Urothelium cell line (cell line): ENCODE data around the gene NOTCH3.
A peak's percentile ranks its signal among the peaks of the same experiment; 100 is the strongest.

Experiments
- DNase-seq: peaks from one replicate; pipeline ENCODE4 v3.0.0; 2011; ENCODE audit warnings: low spot score, mixed read lengths
- FAIRE-seq: peaks from 2 replicates; lab custom pipeline; 2011; peaks lifted over from hg19 to GRCh38; lab: Jason Lieb, UNC

Gene NOTCH3

GRCh38 chr19:15200553-15201364 is at the start of gene NOTCH3:
Gene NOTCH3 (minus strand): TSS chr19:15200995. CDS start chr19:15200905, 90 bp downstream.
- FAIRE-seq (no peak), DNase-seq (peak; percentile 65)

GRCh38 chr19:15250640-15250993 is 49.8 kb upstream of the NOTCH3 start:
- FAIRE-seq (no peak), DNase-seq (no peak)

- DNase-seq: peak; percentile 71
- FAIRE-seq: no peak
Measured at GRCh38 chr19:15249972-15250639, 49.3 kb upstream of the NOTCH3 start.

- FAIRE-seq (no peak), DNase-seq (no peak)
Measured at GRCh38 chr19:15249528-15249874, 48.7 kb upstream of the NOTCH3 start.

GRCh38 chr19:15248648-15249527 is 48.1 kb upstream of the NOTCH3 start:
- FAIRE-seq (no peak), DNase-seq (peak; percentile 81)

- FAIRE-seq: no peak
Measured at GRCh38 chr19:15248106-15248505, 47.3 kb upstream of the NOTCH3 start.

GRCh38 chr19:15247107-15248014 is 46.6 kb upstream of the NOTCH3 start:
- DNase-seq: no peak

More at GRCh38 chr19:15248106-15248505, 47.3 kb upstream of the NOTCH3 start:
- no peak for DNase-seq

GRCh38 chr19:15246198-15246481 is 45.3 kb upstream of the NOTCH3 start:
- FAIRE-seq (no peak), DNase-seq (no peak)

More at GRCh38 chr19:15247107-15248014, 46.6 kb upstream of the NOTCH3 start:
- no peak for FAIRE-seq

- FAIRE-seq: no peak
- DNase-seq: no peak
Measured at GRCh38 chr19:15245370-15246197, 44.8 kb upstream of the NOTCH3 start.

- FAIRE-seq: no peak
- no peak for DNase-seq
Measured at GRCh38 chr19:15244808-15245207, 44.0 kb upstream of the NOTCH3 start.

GRCh38 chr19:15244106-15244803 is 43.5 kb upstream of the NOTCH3 start:
- no peak for FAIRE-seq
- DNase-seq: no peak

GRCh38 chr19:15243236-15243957 is 42.6 kb upstream of the NOTCH3 start:
- DNase-seq (no peak), FAIRE-seq (no peak)

GRCh38 chr19:15241259-15241910 is 40.6 kb upstream of the NOTCH3 start:
- FAIRE-seq (no peak), DNase-seq (no peak)

- FAIRE-seq (no peak), DNase-seq (no peak)
Measured at GRCh38 chr19:15240515-15240914, 39.7 kb upstream of the NOTCH3 start.

GRCh38 chr19:15239337-15239949 is 38.6 kb upstream of the NOTCH3 start:
- no peak for DNase-seq
- FAIRE-seq: no peak

- no peak for FAIRE-seq
- DNase-seq: no peak
Measured at GRCh38 chr19:15238639-15239155, 37.9 kb upstream of the NOTCH3 start.
